NCI-H1417 (cell line): ENCODE measurements around the gene SCAANT1.
A peak's percentile ranks its signal among the peaks of the same experiment; 100 is the strongest.

Experiments
- DNase-seq, 3 experiments: peaks; one replicate each; lab custom pipeline; 2025; lab: John Stamatoyannopoulos, UW

Gene SCAANT1

DNA sequence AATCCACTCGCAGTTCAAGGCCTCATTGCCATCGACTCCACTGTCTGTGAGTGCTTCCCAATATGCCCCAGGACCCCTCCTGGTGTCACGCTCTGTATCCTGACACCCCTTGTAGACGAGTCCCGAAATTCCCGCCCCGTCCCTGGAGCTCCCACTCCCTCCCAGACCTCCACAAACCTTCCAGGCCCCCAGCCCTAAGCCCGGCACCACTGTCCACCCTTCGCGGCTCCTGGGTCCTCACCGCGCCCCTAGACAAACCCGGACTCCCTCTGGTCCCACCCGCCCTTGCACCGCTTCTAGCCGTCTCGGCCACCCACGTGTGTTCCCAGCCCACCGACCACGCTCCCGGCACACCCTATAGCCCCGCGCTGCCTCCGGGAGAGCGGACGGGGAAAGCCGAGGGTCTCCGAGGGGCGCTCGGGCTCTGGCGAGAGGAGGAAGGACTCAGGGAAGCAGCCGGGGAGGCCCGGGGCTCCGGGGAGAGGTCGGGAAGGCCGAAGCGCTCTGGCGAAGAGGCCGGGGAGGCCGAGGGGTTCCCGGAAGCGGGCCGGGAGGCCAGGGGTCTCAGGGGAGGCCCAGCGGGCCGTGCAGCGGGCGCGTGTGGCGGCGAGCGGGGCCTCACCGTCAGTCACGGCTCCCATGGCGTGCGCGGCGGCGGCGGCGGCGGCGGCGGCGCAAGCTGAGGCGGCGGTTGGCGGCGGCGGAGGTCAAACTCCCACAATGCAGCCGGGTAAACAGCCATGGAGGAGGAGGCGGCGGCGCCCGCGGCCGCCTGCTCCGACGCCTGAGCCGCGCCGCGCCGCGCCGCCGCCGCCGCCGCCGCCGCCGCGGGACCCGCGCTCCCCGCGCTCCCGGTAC, 48.8 kb downstream of the SCAANT1 start, which contains the start of the genes ATXN7 and THOC7:
Gene ATXN7 (plus strand): TSS at position 718 of the 858 bp plus-strand sequence. CDS start 48,732 bp downstream, outside the sequence.
Gene THOC7 (minus strand): TSS at position 656 of the 858 bp plus-strand sequence. CDS start 15 bp downstream, at position 641.
- DNase-seq = peak; percentile 42 to 82 (median 78)

DNA sequence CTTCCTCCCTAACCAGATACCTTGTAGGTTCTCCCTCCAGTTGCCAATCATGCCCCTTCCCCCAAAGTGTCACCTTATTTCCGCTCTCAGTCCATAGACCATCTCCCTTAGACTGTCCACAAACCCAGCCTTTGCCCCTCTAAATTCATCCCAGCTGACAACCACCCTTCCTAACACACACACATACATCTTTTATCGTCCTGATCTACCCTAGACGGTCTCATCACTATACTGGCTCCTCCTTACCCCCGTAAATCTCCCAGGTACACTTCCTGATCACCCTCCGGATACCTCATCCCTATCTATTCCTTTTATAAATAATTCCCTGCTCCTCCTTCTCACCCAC, 49.4 kb downstream of the SCAANT1 start:
- DNase-seq = no peak
